ENCODE results near the gene KREMEN1. TPM values are rescaled to one million over a fixed set of nuclear protein-coding genes. Genes with fewer than 3 reads are reported as not detected.
"Not testable (repeated sequence)": the region's sequence is repeated elsewhere in the genome, so short reads cannot be mapped to it uniquely, and the experiment has no call there.

Gene KREMEN1
- total RNA-seq, 1 donor from 2014 or later = 0.05 TPM

GRCh38 chr22:29098296-29098695 is 25.5 kb downstream of the KREMEN1 start:
- intact Hi-C loops (cut with micrococcal nuclease) = no loop called here

GRCh38 chr22:29102300-29102699 is 29.5 kb downstream of the KREMEN1 start:
- intact Hi-C loops (cut with micrococcal nuclease) = no loop called here

- intact Hi-C loops (cut with micrococcal nuclease) = no loop called here
These were observed 30.3 kb downstream of the KREMEN1 start for GRCh38 chr22:29103121-29103520.

GRCh38 chr22:29105468-29105867 is 32.6 kb downstream of the KREMEN1 start:
- intact Hi-C loops (cut with micrococcal nuclease) = no loop called here

GRCh38 chr22:29106839-29107238 is 34.0 kb downstream of the KREMEN1 start:
- intact Hi-C loops (cut with micrococcal nuclease) = no loop called here

GRCh38 chr22:29108137-29108536 is 35.3 kb downstream of the KREMEN1 start:
- intact Hi-C loops (cut with micrococcal nuclease) = no loop called here

GRCh38 chr22:29109822-29110221 is 37.0 kb downstream of the KREMEN1 start:
- intact Hi-C loops (cut with micrococcal nuclease) = no loop called here

- intact Hi-C loops (cut with micrococcal nuclease) = no loop called here
These were observed 38.1 kb downstream of the KREMEN1 start for GRCh38 chr22:29110946-29111345.

- intact Hi-C loops (cut with micrococcal nuclease) = no loop called here
These were observed 39.3 kb downstream of the KREMEN1 start for GRCh38 chr22:29112121-29112520.

- intact Hi-C loops (cut with micrococcal nuclease) = no loop called here
These were observed 39.8 kb downstream of the KREMEN1 start for GRCh38 chr22:29112681-29113080.

GRCh38 chr22:29113319-29113718 is 40.5 kb downstream of the KREMEN1 start:
- intact Hi-C loops (cut with micrococcal nuclease) = no loop called here

- intact Hi-C loops (cut with micrococcal nuclease) = no loop called here
These were observed 41.6 kb downstream of the KREMEN1 start for GRCh38 chr22:29114392-29114791.

- intact Hi-C loops (cut with micrococcal nuclease) = no loop called here
These were observed 43.0 kb downstream of the KREMEN1 start for GRCh38 chr22:29115682-29116288.

GRCh38 chr22:29116397-29117123 is 43.7 kb downstream of the KREMEN1 start:
- intact Hi-C loops (cut with micrococcal nuclease) = no loop called here

GRCh38 chr22:29117799-29118477 is 45.1 kb downstream of the KREMEN1 start:
- intact Hi-C loops (cut with micrococcal nuclease) = no loop called here

- intact Hi-C loops (cut with micrococcal nuclease) = not testable (repeated sequence)
These were observed 47.5 kb downstream of the KREMEN1 start for GRCh38 chr22:29120098-29120912.

- intact Hi-C loops (cut with micrococcal nuclease) = no loop called here
These were observed 48.3 kb downstream of the KREMEN1 start for GRCh38 chr22:29121124-29121523.

GRCh38 chr22:29122041-29122440 is 49.2 kb downstream of the KREMEN1 start:
- intact Hi-C loops (cut with micrococcal nuclease) = no loop called here

GRCh38 chr22:29124777-29125442 is 52.1 kb downstream of the KREMEN1 start:
- intact Hi-C loops (cut with micrococcal nuclease) = no loop called here

GRCh38 chr22:29125443-29125778 is 52.6 kb downstream of the KREMEN1 start:
- intact Hi-C loops (cut with micrococcal nuclease) = no loop called here

- intact Hi-C loops (cut with micrococcal nuclease) = no loop called here
These were observed 53.0 kb downstream of the KREMEN1 start for GRCh38 chr22:29125844-29126243.

Data from T-helper 2 cell treated with Interferon-gamma antibody and Interleukin-4, amounts not matched to agents 100 ng/mL and 5 ng/mL, for 36 hours (primary cell).